UCSD-AML1 (cell line): Measurements from ENCODE around the gene PSMB10.

Experiments used
- DNase-seq: peaks from one replicate; lab custom pipeline; 2025; ENCODE audit not compliant: unreplicated experiment; lab: John Stamatoyannopoulos, UW

PSMB10 gene

GRCh38 chr16:67964477-67965131 lies 28.0 kb upstream of the PSMB10 start:
- DNase-seq: no peak

- no peak for DNase-seq
These were observed 27.1 kb upstream of the PSMB10 start for GRCh38 chr16:67963662-67964321.

GRCh38 chr16:67963292-67963661 lies 26.6 kb upstream of the PSMB10 start:
- DNase-seq: no peak

GRCh38 chr16:67962135-67962534 lies 25.5 kb upstream of the PSMB10 start:
- DNase-seq: no peak

GRCh38 chr16:67961551-67961957 lies 24.9 kb upstream of the PSMB10 start:
- no peak for DNase-seq

- DNase-seq: no peak
These were observed 23.1 kb upstream of the PSMB10 start for GRCh38 chr16:67959536-67960329.

GRCh38 chr16:67957622-67958021 lies 21.0 kb upstream of the PSMB10 start:
- DNase-seq: no peak

GRCh38 chr16:67954421-67955196 lies 18.0 kb upstream of the PSMB10 start:
- no peak for DNase-seq

- no peak for DNase-seq
These were observed 17.2 kb upstream of the PSMB10 start for GRCh38 chr16:67953641-67954375.

- no peak for DNase-seq
These were observed 14.8 kb upstream of the PSMB10 start for GRCh38 chr16:67951485-67951884.

GRCh38 chr16:67950335-67950843 lies 13.7 kb upstream of the PSMB10 start:
- no peak for DNase-seq

- DNase-seq: no peak
These were observed 13.0 kb upstream of the PSMB10 start for GRCh38 chr16:67949645-67950044.

- no peak for DNase-seq
These were observed 11.4 kb upstream of the PSMB10 start for GRCh38 chr16:67948015-67948414.

GRCh38 chr16:67946966-67947558 lies 10.4 kb upstream of the PSMB10 start:
- no peak for DNase-seq

- DNase-seq: no peak
These were observed 9.5 kb upstream of the PSMB10 start for GRCh38 chr16:67946128-67946569.

- no peak for DNase-seq
These were observed 8.8 kb upstream of the PSMB10 start for GRCh38 chr16:67945392-67945933.

- DNase-seq: no peak
These were observed 8.2 kb upstream of the PSMB10 start for GRCh38 chr16:67944690-67945391.

- no peak for DNase-seq
These were observed 7.2 kb upstream of the PSMB10 start, which contains the start of gene LCAT for GRCh38 chr16:67943619-67944504. LCAT (minus strand) TSS chr16:67944120; CDS start chr16:67944101, 19 bp downstream.
